ENCODE data around the gene CR1.
"Not testable (repeated sequence)": the region's sequence is repeated elsewhere in the genome, so short reads cannot be mapped to it uniquely, and the experiment has no call there.

CR1 gene

GRCh38 chr1:207680590-207681388, 184.8 kb downstream of the CR1 start:
- DNase-seq = peak in 1 of 2 experiments; percentile 35

DNA sequence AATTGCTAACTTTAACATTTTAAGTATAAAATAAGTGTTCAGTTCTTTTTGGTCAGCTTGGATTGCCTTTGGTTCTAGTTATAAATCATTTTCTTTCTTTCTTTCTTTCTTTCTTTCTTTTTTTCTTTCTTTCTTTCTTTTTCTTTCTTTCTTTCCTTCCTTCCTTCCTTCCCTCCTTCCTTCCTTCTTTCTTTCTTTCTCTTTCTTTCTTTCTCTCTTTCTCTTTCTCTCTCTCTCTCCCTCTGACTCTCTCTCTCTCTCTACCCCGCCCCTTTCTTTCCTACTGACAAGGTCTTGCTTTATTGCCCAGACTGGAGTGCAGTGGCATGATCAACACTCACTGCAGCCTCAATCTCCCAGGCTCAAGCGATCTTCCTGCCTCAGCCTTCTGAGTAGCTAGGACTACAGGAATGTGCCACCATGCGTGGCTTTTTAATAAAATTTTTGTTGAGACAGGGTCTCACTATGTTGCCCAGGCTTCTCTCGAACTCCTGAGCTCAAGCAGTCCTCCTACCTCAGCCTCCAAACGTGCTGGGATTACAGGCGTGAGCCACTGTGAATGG, 187.0 kb downstream of the CR1 start:
- DNase-seq = not testable (repeated sequence)

- not testable (repeated sequence) for DNase-seq
Observed at GRCh38 chr1:207690551-207690950, 194.6 kb downstream of the CR1 start.

- no peak for DNase-seq
Observed at GRCh38 chr1:207691010-207691409, 195.1 kb downstream of the CR1 start.
